Measurements from ENCODE around the gene IGFN1.

Gene IGFN1

GRCh38 chr1:201183753-201184152, 6.9 kb upstream of the IGFN1 start:
- no peak overlapping the region for H3K27ac ChIP-seq (ENCODE audit: insufficient read depth, low read length, poor library complexity, severe bottlenecking)
- H3K9me3 ChIP-seq (ENCODE audit: control insufficient read depth, low read length): no peaks in the 10 kb centered on the region
- H3K36me3 ChIP-seq (ENCODE audit: control insufficient read depth, insufficient read depth, low read length): no peaks in the 10 kb centered on the region
- no peaks in the 10 kb centered on the region for H3K4me1 ChIP-seq (ENCODE audit: control insufficient read depth, insufficient read depth, low read length, poor library complexity, severe bottlenecking)
- no peak overlapping the region for H3K4me3 ChIP-seq (ENCODE audit: insufficient read depth, low read depth, low read length, poor library complexity, severe bottlenecking)
- no peaks in the 10 kb centered on the region for H3K27me3 ChIP-seq (replicated peaks; ENCODE audit: control insufficient read depth, insufficient read depth, low read length, poor library complexity, severe bottlenecking)
- DNase-seq: no peak

GRCh38 chr1:201184307-201185122, 6.1 kb upstream of the IGFN1 start:
- no peak overlapping the region for H3K27ac ChIP-seq (ENCODE audit: insufficient read depth, low read length, poor library complexity, severe bottlenecking)
- DNase-seq: no peak
- no peaks in the 10 kb centered on the region for H3K27me3 ChIP-seq (replicated peaks; ENCODE audit: control insufficient read depth, insufficient read depth, low read length, poor library complexity, severe bottlenecking)

GRCh38 chr1:201185123-201185453, 5.5 kb upstream of the IGFN1 start:
- no peaks in the 10 kb centered on the region for H3K36me3 ChIP-seq (ENCODE audit: control insufficient read depth, insufficient read depth, low read length)
- H3K27ac ChIP-seq (ENCODE audit: insufficient read depth, low read length, poor library complexity, severe bottlenecking): no peak overlapping the region
- H3K27me3 ChIP-seq (replicated peaks; ENCODE audit: control insufficient read depth, insufficient read depth, low read length, poor library complexity, severe bottlenecking): no peaks in the 10 kb centered on the region
- no peak for DNase-seq
- no peak overlapping the region for H3K4me3 ChIP-seq (ENCODE audit: insufficient read depth, low read depth, low read length, poor library complexity, severe bottlenecking)
- no peaks in the 10 kb centered on the region for H3K9me3 ChIP-seq (ENCODE audit: control insufficient read depth, low read length)
- H3K4me1 ChIP-seq (ENCODE audit: control insufficient read depth, insufficient read depth, low read length, poor library complexity, severe bottlenecking): no peaks in the 10 kb centered on the region

More at GRCh38 chr1:201184307-201185122, 6.1 kb upstream of the IGFN1 start:
- Histone ChIP-seq H3K4me3 (ENCODE audit: insufficient read depth, low read depth, low read length, poor library complexity, severe bottlenecking) (no peak overlapping the region), H3K36me3 (ENCODE audit: control insufficient read depth, insufficient read depth, low read length) (no peaks in the 10 kb centered on the region), H3K4me1 (ENCODE audit: control insufficient read depth, insufficient read depth, low read length, poor library complexity, severe bottlenecking) (no peaks in the 10 kb centered on the region), H3K9me3 (ENCODE audit: control insufficient read depth, low read length) (no peaks in the 10 kb centered on the region)

GRCh38 chr1:201185527-201186128, 5.0 kb upstream of the IGFN1 start:
- Histone ChIP-seq H3K27me3 (replicated peaks; ENCODE audit: control insufficient read depth, insufficient read depth, low read length, poor library complexity, severe bottlenecking) (no peaks in the 10 kb centered on the region), H3K4me3 (ENCODE audit: insufficient read depth, low read depth, low read length, poor library complexity, severe bottlenecking) (no peak overlapping the region), H3K36me3 (ENCODE audit: control insufficient read depth, insufficient read depth, low read length) (no peaks in the 10 kb centered on the region), H3K27ac (ENCODE audit: insufficient read depth, low read length, poor library complexity, severe bottlenecking) (no peak overlapping the region), H3K9me3 (ENCODE audit: control insufficient read depth, low read length) (no peaks in the 10 kb centered on the region), H3K4me1 (ENCODE audit: control insufficient read depth, insufficient read depth, low read length, poor library complexity, severe bottlenecking) (no peaks in the 10 kb centered on the region)
- no peak for DNase-seq

GRCh38 chr1:201186192-201186591, 4.4 kb upstream of the IGFN1 start:
- no peak for DNase-seq
- H3K27ac ChIP-seq (ENCODE audit: insufficient read depth, low read length, poor library complexity, severe bottlenecking): no peak overlapping the region
- H3K9me3 ChIP-seq (ENCODE audit: control insufficient read depth, low read length): no peaks in the 10 kb centered on the region

GRCh38 chr1:201189085-201189484, 1.5 kb upstream of the IGFN1 start:
- Histone ChIP-seq H3K9me3 (ENCODE audit: control insufficient read depth, low read length) (no peaks in the 10 kb centered on the region), H3K27ac (ENCODE audit: insufficient read depth, low read length, poor library complexity, severe bottlenecking) (no peak overlapping the region), H3K4me3 (ENCODE audit: insufficient read depth, low read depth, low read length, poor library complexity, severe bottlenecking) (no peak overlapping the region), H3K27me3 (replicated peaks; ENCODE audit: control insufficient read depth, insufficient read depth, low read length, poor library complexity, severe bottlenecking) (no peaks in the 10 kb centered on the region), H3K36me3 (ENCODE audit: control insufficient read depth, insufficient read depth, low read length) (no peaks in the 10 kb centered on the region), H3K4me1 (ENCODE audit: control insufficient read depth, insufficient read depth, low read length, poor library complexity, severe bottlenecking) (no peaks in the 10 kb centered on the region)
- no peak for DNase-seq

More at GRCh38 chr1:201186192-201186591, 4.4 kb upstream of the IGFN1 start:
- no peaks in the 10 kb centered on the region for H3K4me1 ChIP-seq (ENCODE audit: control insufficient read depth, insufficient read depth, low read length, poor library complexity, severe bottlenecking)
- H3K27me3 ChIP-seq (replicated peaks; ENCODE audit: control insufficient read depth, insufficient read depth, low read length, poor library complexity, severe bottlenecking): no peaks in the 10 kb centered on the region
- no peak overlapping the region for H3K4me3 ChIP-seq (ENCODE audit: insufficient read depth, low read depth, low read length, poor library complexity, severe bottlenecking)
- no peaks in the 10 kb centered on the region for H3K36me3 ChIP-seq (ENCODE audit: control insufficient read depth, insufficient read depth, low read length)

GRCh38 chr1:201190005-201190404, 619 bp upstream of the IGFN1 start:
- no peaks in the 10 kb centered on the region for H3K27me3 ChIP-seq (replicated peaks; ENCODE audit: control insufficient read depth, insufficient read depth, low read length, poor library complexity, severe bottlenecking)
- no peaks in the 10 kb centered on the region for H3K4me1 ChIP-seq (ENCODE audit: control insufficient read depth, insufficient read depth, low read length, poor library complexity, severe bottlenecking)
- H3K36me3 ChIP-seq (ENCODE audit: control insufficient read depth, insufficient read depth, low read length): no peaks in the 10 kb centered on the region
- H3K4me3 ChIP-seq (ENCODE audit: insufficient read depth, low read depth, low read length, poor library complexity, severe bottlenecking): no peak overlapping the region
- no peak for DNase-seq
- no peak overlapping the region for H3K27ac ChIP-seq (ENCODE audit: insufficient read depth, low read length, poor library complexity, severe bottlenecking)
- no peaks in the 10 kb centered on the region for H3K9me3 ChIP-seq (ENCODE audit: control insufficient read depth, low read length)

- Histone ChIP-seq H3K4me1 (ENCODE audit: control insufficient read depth, insufficient read depth, low read length, poor library complexity, severe bottlenecking) (no peaks in the 10 kb centered on the region), H3K27me3 (replicated peaks; ENCODE audit: control insufficient read depth, insufficient read depth, low read length, poor library complexity, severe bottlenecking) (no peaks in the 10 kb centered on the region), H3K36me3 (ENCODE audit: control insufficient read depth, insufficient read depth, low read length) (no peaks in the 10 kb centered on the region), H3K27ac (ENCODE audit: insufficient read depth, low read length, poor library complexity, severe bottlenecking) (no peak overlapping the region), H3K4me3 (ENCODE audit: insufficient read depth, low read depth, low read length, poor library complexity, severe bottlenecking) (no peak overlapping the region), H3K9me3 (ENCODE audit: control insufficient read depth, low read length) (no peaks in the 10 kb centered on the region)
- no peak for DNase-seq
Measured at GRCh38 chr1:201191653-201192260, 1.1 kb downstream of the IGFN1 start.

- no peak overlapping the region for H3K4me3 ChIP-seq (ENCODE audit: insufficient read depth, low read depth, low read length, poor library complexity, severe bottlenecking)
- no peaks in the 10 kb centered on the region for H3K36me3 ChIP-seq (ENCODE audit: control insufficient read depth, insufficient read depth, low read length)
- DNase-seq: no peak
- no peak overlapping the region for H3K27ac ChIP-seq (ENCODE audit: insufficient read depth, low read length, poor library complexity, severe bottlenecking)
- H3K4me1 ChIP-seq (ENCODE audit: control insufficient read depth, insufficient read depth, low read length, poor library complexity, severe bottlenecking): no peaks in the 10 kb centered on the region
- H3K9me3 ChIP-seq (ENCODE audit: control insufficient read depth, low read length): no peaks in the 10 kb centered on the region
- H3K27me3 ChIP-seq (replicated peaks; ENCODE audit: control insufficient read depth, insufficient read depth, low read length, poor library complexity, severe bottlenecking): no peaks in the 10 kb centered on the region
Measured at GRCh38 chr1:201192261-201192788, 1.7 kb downstream of the IGFN1 start.

- Histone ChIP-seq H3K9me3 (ENCODE audit: control insufficient read depth, low read length) (no peaks in the 10 kb centered on the region), H3K4me3 (ENCODE audit: insufficient read depth, low read depth, low read length, poor library complexity, severe bottlenecking) (no peak overlapping the region), H3K27ac (ENCODE audit: insufficient read depth, low read length, poor library complexity, severe bottlenecking) (no peak overlapping the region)
Measured at GRCh38 chr1:201194046-201194445, 3.4 kb downstream of the IGFN1 start.

More at GRCh38 chr1:201194046-201194445, 3.4 kb downstream of the IGFN1 start:
- no peaks in the 10 kb centered on the region for H3K27me3 ChIP-seq (replicated peaks; ENCODE audit: control insufficient read depth, insufficient read depth, low read length, poor library complexity, severe bottlenecking)
- H3K36me3 ChIP-seq (ENCODE audit: control insufficient read depth, insufficient read depth, low read length): no peaks in the 10 kb centered on the region
- H3K4me1 ChIP-seq (ENCODE audit: control insufficient read depth, insufficient read depth, low read length, poor library complexity, severe bottlenecking): no peaks in the 10 kb centered on the region
- DNase-seq: no peak

Measured in effector memory CD4-positive, alpha-beta T cell (primary cell).